Subcutaneous adipose tissue (tissue), 4 donors: ENCODE results near the gene SH3BGRL3. TPM values are rescaled to one million over a fixed set of nuclear protein-coding genes. Genes with fewer than 3 reads are reported as not detected.

Source experiments
- CTCF ChIP-seq: fragments of 450-650 bp; IDR thresholded peaks from one replicate; pipeline ENCODE4 v1.5.1; 2016; ENCODE audit warnings: low read depth, mild to moderate bottlenecking, control low read depth, antibody characterized with exemption, moderate library complexity
- total RNA-seq, 4 donors: library from RNA; depleted of rRNA; stranded (reverse); fragments of >200 nt; gene quantifications; one replicate each; pipeline ENCODE4 v1.1.0, GENCODE V29; 2016

Gene SH3BGRL3
- total RNA-seq, 4 donors from 2014 or later, result 59.0 to 137 (median 88.3) TPM

DNA sequence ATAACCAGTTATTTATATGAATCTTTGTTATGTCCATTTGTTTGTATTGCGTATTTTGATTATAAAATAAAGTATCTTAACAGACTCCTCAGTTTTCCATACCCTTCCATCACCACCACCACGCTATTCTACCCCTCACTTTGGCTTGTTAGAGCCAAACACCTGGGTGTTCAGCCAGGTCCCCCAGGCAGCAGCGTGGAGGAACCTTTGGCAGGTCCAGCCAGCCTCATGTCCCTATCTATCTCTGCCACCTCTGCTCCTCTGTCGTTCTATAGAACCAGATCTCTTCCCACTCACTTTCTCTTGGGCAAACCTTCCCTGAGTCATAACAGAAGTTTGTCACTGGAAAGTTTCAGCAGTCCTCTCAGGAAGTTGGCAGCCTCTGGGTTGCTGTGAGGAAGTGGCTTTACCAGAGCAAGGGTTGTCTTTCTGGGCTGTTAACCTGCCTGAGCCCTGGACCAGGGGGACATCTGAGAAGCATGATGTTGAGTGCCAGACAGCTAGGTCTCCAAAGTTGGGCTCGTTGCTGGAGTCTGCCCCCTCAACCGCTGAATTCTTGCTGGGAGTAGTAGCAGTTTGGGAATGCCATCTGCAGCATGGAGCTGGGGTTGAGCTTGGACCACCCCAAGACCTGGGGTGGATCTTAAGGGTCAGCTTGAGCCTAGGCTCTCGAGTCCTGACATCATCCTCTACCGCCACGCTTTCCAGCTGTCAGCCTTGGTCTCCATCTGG lies 996 bp upstream of the SH3BGRL3 start:
- TF ChIP-seq CTCF, result no peak

DNA sequence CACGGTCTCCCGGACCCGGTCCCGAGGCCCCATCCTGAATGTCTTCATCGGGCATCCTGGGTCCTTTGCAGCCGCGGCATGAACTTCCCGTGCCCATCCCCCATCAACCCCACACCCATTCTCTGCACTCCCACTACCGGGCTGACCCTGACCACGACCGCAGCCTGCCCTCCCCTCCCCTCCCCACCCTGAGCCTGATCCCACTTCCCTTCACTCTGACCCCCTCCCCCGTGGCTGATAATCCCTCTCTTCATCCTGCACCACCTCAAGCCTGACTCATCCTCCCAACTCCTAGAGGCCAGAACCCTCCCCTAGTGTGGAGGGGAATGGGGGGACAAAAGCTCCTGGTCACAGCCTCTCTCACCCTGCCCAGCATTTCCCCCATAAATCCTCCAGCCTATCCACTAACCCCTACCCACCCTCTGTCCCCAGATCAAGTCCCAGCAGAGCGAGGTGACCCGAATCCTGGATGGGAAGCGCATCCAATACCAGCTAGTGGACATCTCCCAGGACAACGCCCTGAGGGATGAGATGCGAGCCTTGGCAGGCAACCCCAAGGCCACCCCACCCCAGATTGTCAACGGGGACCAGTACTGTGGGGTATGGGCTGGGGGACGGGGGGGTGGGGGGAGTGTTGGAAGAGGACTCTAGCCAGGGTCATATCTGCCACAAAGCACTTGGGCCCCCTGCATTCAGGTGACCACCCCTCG lies 602 bp downstream of the SH3BGRL3 start:
- no peak for TF ChIP-seq CTCF

GRCh38 chr1:26281091-26281958 lies 1.4 kb downstream of the SH3BGRL3 start:
- TF ChIP-seq CTCF, result no peak

GRCh38 chr1:26281971-26282370 lies 2.1 kb downstream of the SH3BGRL3 start:
- TF ChIP-seq CTCF, result no peak

DNA sequence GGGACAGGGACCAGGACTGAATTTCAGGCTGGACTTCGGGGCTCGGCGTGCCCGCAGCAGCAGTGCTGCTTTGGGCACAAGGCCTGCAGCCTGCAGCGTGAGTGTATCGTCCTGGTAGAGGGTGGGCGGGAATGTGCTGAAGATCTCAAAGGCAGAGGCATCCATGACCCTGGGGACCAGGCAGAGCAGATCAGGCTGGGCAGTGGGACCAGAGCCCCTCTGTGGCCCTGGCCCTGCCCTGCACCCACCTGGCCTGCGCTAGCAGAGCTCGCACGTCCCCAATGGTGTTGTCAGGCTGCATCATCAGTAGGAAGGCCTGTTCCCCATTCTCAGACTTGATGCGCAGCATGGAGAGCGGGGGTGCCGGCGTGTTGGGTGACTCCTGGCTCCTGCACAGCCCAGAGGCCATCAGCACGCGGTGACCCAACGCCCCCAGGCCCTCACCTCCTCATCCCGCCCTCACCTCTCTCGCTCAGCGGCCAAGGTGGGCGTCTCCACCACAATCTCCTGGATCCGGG lies 2.6 kb downstream of the SH3BGRL3 start:
- no peak for TF ChIP-seq CTCF

- TF ChIP-seq CTCF, result no peak
These were observed 3.5 kb downstream of the SH3BGRL3 start for GRCh38 chr1:26283279-26283853.
